GM12891 (cell line): ENCODE measurements around the gene C1QBP.

Experiments used
- PAX5 ChIP-seq: IDR thresholded peaks from 2 replicates; pipeline ENCODE4 v1.6.1; 2011; ENCODE audit warnings: low read length, moderate library complexity, mild to moderate bottlenecking; ENCODE audit not compliant: insufficient read depth, severe bottlenecking
- POLR2A ChIP-seq: IDR thresholded peaks from 2 replicates; pipeline ENCODE4 v1.6.1; 2011; ENCODE audit warnings: low read depth, low read length, control low read depth
- POLR2AphosphoS5 ChIP-seq: IDR thresholded peaks from 2 replicates; pipeline ENCODE4 v1.6.1; 2011; ENCODE audit warnings: low read depth, low read length, control low read depth
- POU2F2 ChIP-seq: IDR thresholded peaks from 2 replicates; pipeline ENCODE4 v1.6.1; 2011; ENCODE audit warnings: low read depth, mild to moderate bottlenecking, control low read depth, low read length, moderate library complexity

GRCh38 chr17:5408186-5408585 is 30.8 kb downstream of the C1QBP start:
- TF ChIP-seq POLR2AphosphoS5 (no peak), POLR2A (no peak), PAX5 (no peak), POU2F2 (no peak)
